Astrocyte of the spinal cord (primary cell): Measurements from ENCODE around the gene CYTH3.
"Not testable (repeated sequence)": the region's sequence is repeated elsewhere in the genome, so short reads cannot be mapped to it uniquely, and the experiment has no call there.

ENCODE experiments used
- DNase-seq: peaks from one replicate; pipeline ENCODE4 v3.0.0; 2011; ENCODE audit warnings: low read depth, low spot score
- H3K4me3 ChIP-seq: 2 replicates; pipeline ENCODE4 v1.5.1; 2011; ENCODE audit warnings: low read depth, mild to moderate bottlenecking, low read length, moderate library complexity
- in situ Hi-C: cut with HindIII; loops from 2 replicates; pipeline ENCODE4 v1.10.0; 2017; ENCODE audit warnings: low sequenced_read_pairs
- TF ChIP-seq, protein P1 (sequence below): IDR thresholded peaks from 2 replicates; pipeline ENCODE4 v1.5.1; 2012; ENCODE audit warnings: low read depth, mild to moderate bottlenecking, low read length, inconsistent platforms

CYTH3 gene

DNA sequence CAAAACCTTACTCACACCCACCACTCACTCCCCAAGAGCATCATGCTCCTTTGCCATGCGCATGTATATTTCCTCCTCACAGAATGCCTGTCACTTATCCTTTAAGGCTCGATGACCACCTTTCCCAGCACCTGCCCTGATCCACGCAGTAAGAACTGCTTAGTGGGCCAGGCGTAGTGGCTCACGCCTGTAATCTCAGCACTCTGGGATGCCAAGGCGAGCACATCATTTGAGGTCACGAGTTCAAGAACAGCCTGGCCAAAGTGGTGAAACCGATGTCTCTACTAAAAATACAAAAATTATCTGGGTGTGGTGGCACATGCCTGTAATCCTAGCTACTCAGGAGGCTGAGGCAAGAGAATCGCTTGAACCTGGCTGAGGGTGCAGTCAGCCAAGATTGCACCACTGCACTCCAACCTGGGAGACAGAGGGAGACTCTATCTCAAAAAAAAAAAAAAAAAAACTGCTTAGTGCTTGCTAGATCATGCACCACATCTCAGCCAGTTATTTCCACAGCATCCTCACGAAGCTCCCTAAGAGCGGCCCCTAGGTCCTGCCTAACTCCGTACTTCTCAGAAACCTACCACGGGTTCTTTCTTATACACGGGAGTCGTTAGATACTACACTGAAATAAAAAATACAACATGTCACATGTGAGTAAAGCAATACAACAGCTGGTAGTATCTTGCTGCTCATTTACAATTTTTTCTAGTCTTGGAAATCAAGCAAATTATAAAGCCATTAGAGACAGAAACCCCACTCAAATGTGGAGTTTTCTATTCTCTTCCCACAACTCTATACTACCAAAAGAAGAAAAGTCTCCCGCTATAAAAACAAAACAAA is 37.2 kb downstream of the CYTH3 start:
- DNase-seq = no peak
- no peak overlapping the region for H3K4me3 ChIP-seq
- TF ChIP-seq, protein P1, sequence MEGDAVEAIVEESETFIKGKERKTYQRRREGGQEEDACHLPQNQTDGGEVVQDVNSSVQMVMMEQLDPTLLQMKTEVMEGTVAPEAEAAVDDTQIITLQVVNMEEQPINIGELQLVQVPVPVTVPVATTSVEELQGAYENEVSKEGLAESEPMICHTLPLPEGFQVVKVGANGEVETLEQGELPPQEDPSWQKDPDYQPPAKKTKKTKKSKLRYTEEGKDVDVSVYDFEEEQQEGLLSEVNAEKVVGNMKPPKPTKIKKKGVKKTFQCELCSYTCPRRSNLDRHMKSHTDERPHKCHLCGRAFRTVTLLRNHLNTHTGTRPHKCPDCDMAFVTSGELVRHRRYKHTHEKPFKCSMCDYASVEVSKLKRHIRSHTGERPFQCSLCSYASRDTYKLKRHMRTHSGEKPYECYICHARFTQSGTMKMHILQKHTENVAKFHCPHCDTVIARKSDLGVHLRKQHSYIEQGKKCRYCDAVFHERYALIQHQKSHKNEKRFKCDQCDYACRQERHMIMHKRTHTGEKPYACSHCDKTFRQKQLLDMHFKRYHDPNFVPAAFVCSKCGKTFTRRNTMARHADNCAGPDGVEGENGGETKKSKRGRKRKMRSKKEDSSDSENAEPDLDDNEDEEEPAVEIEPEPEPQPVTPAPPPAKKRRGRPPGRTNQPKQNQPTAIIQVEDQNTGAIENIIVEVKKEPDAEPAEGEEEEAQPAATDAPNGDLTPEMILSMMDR = no peak
- in situ Hi-C loops = no loop called here

DNA sequence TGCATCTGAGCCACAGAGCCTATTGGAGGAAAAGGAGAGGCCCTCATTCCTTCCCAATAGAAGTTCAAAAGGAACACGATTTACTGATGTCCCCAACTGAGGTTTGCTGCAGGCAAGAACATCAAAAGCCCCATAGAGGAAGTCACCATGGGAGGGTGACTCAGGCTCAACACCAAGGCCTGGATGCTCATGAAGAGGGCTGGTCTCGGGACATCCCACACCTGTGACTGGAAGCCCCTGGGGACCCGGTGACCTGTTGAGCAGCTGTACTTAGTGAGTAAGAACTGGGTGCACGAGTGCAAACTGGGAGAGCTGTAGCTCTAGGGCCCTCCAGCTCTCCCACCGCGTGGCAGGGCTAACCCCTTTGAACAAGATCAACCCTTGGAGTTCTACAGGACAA is 38.0 kb downstream of the CYTH3 start:
- TF ChIP-seq, protein P1 = no peak
- DNase-seq = no peak
- no peak overlapping the region for H3K4me3 ChIP-seq
- in situ Hi-C loops = no loop called here

DNA sequence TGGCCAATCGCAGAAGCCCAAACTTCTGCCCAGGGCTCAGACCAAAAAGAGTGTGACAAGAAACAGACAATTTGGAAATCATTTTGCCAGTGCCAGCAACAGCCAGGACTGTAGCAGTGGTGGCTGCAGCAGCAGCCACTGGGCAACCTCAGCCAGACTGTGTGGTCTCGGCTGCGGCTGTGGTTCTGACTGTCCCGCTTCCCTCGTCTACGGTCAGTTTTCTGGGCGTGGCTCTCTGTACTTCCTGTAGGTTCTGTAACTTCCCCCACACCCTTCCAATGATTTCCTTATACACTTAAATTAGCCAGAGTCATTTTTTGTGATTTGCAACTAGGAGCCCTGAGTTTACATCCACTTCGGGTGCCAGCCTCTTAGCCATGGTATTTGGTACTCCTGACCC is 39.9 kb downstream of the CYTH3 start:
- TF ChIP-seq, protein P1 = no peak
- no peak overlapping the region for H3K4me3 ChIP-seq
- no peak for DNase-seq
- in situ Hi-C loops = no loop called here

DNA sequence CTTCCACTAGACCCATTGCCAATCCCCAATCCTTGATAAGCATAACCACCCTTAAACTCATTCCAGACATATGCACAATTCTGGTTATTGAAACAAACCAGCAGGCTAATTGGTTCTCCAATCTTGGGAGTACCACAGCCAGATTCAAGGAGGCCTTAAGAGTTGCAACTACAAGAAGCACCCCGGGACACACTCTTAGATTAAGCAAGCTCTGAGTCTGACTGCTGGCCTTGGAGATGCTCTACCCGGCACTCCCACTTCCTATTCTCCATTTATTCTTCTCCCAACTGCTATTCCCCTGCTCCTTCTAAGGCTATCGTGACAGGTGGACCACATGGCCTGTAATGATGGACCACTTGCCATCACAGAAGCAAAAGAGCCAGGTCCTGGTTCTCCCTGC is 40.3 kb downstream of the CYTH3 start:
- DNase-seq = no peak
- in situ Hi-C loops = no loop called here
- H3K4me3 ChIP-seq = no peak overlapping the region
- TF ChIP-seq, protein P1 = no peak

DNA sequence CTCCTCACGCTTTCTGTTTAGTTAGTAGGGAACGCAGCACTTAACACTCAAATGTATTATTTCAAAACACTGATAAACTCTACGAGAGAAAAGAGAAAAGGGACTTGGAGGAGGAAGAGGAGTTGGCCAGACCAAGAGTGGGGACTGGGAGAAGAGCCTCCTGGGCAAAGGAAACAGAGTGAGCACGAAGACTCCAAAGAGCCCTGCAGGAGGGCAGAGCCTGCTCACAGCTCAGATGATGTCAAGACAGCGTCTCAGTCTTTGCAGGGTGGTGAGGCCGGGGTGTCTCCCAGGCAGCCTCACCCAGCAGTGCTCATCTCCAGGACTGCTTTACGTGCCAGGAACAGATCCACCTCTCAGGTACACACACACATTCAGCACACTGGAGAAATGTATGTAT is 41.2 kb downstream of the CYTH3 start:
- in situ Hi-C loops = no loop called here
- TF ChIP-seq, protein P1 = no peak
- DNase-seq = no peak
- H3K4me3 ChIP-seq = no peak overlapping the region

DNA sequence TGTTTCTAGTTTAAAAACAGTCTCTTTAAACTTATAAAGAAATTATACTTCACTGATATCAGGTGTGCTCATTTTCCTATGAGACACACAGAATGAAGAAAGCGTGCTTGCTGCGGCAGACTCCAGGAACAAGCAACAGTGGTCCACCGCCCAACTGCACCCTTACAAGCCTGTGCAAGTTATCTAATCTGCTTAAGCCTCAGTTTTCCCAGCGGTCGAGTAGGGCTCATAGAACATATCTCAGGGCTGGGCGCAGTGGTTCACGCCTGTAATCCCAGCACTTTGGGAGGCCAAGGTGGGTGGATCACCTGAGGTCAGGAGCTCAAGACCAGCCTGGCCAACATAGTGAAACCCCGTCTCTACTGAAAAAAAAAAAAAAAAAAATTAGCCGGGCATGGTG is 43.1 kb downstream of the CYTH3 start:
- DNase-seq, in situ Hi-C loops: not testable (repeated sequence)

DNA sequence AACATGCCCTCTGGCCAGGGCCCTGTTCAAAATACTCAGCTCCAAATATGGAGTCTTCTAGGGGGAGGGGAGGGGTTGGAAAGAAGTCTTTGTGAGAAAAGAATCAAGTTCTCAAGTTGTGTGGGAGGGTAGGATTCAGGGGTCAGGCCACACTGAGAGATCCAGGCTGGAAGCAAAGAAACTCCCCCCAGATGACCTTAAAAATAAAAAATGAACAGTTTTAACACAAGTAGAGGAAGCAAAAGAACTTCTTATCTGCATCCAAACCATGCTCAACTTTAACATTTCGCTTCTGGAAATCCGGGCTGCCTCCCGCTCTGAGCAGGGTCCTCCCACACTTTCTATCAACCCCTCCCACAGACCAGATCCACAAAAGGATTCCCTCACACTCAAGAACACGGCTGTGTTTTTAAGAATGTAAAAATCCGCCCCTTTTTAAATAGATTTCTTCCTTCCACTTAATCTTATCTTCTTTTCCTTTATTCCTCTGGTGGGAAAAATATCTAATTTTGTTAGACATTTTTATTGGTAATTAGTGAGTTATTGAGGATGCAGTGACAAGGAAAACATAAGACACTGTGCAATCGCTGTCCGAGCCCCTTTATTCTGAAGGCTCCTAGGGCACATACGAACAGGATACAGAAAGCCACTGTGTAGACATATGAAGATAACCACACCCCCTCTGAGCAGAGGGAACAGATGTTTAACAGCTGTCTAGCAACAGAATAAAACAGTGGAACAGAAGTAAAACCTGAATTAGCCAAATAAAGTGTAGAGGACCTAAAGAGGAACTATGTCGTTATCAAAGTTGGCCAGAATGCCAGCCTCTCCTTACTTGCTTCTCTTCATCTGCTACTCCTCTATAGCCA is 43.8 kb downstream of the CYTH3 start:
- TF ChIP-seq, protein P1 = no peak
- no peak overlapping the region for H3K4me3 ChIP-seq
- DNase-seq = peak; percentile 41
- in situ Hi-C loops = no loop called here

More for the DNA sequence above, 43.1 kb downstream of the CYTH3 start:
- H3K4me3 ChIP-seq = not testable (repeated sequence)
